GM21447 (cell line): ENCODE measurements around the gene CAMTA1.

ENCODE experiments used
- ATAC-seq: cut with Tn5 transposase; IDR thresholded peaks from one replicate; pipeline ENCODE4 v1.9.1; 2021; ENCODE audit not compliant: unreplicated experiment

CAMTA1 gene

GRCh38 chr1:7249516-7249915 is 464.3 kb downstream of the CAMTA1 start:
- ATAC-seq: no peak

- no peak for ATAC-seq
These were observed 464.9 kb downstream of the CAMTA1 start for GRCh38 chr1:7250176-7250575.

- ATAC-seq: no peak
These were observed 465.6 kb downstream of the CAMTA1 start for GRCh38 chr1:7250597-7251453.

- no peak for ATAC-seq
These were observed 466.2 kb downstream of the CAMTA1 start for GRCh38 chr1:7251454-7251800.

GRCh38 chr1:7252411-7253117 is 467.3 kb downstream of the CAMTA1 start:
- no peak for ATAC-seq

- no peak for ATAC-seq
These were observed 467.8 kb downstream of the CAMTA1 start for GRCh38 chr1:7253118-7253480.

GRCh38 chr1:7253988-7254587 is 468.8 kb downstream of the CAMTA1 start:
- no peak for ATAC-seq

GRCh38 chr1:7255303-7256058 is 470.2 kb downstream of the CAMTA1 start:
- ATAC-seq: no peak

GRCh38 chr1:7256526-7256925 is 471.3 kb downstream of the CAMTA1 start:
- ATAC-seq: no peak

GRCh38 chr1:7257225-7257624 is 472.0 kb downstream of the CAMTA1 start:
- no peak for ATAC-seq

- ATAC-seq: no peak
These were observed 473.4 kb downstream of the CAMTA1 start for GRCh38 chr1:7258589-7259135.

- ATAC-seq: no peak
These were observed 474.7 kb downstream of the CAMTA1 start for GRCh38 chr1:7259955-7260354.

GRCh38 chr1:7261490-7261889 is 476.2 kb downstream of the CAMTA1 start:
- no peak for ATAC-seq

- ATAC-seq: no peak
These were observed 477.4 kb downstream of the CAMTA1 start for GRCh38 chr1:7262611-7263010.

GRCh38 chr1:7263021-7263960 is 478.0 kb downstream of the CAMTA1 start:
- ATAC-seq: no peak

- ATAC-seq: no peak
These were observed 478.8 kb downstream of the CAMTA1 start for GRCh38 chr1:7264101-7264500.

- no peak for ATAC-seq
These were observed 480.6 kb downstream of the CAMTA1 start for GRCh38 chr1:7265771-7266371.

GRCh38 chr1:7266561-7266960 is 481.3 kb downstream of the CAMTA1 start:
- ATAC-seq: no peak

GRCh38 chr1:7267493-7267892 is 482.2 kb downstream of the CAMTA1 start:
- ATAC-seq: no peak

GRCh38 chr1:7268983-7269382 is 483.7 kb downstream of the CAMTA1 start:
- ATAC-seq: no peak
